ENCODE data around the gene MIR17HG.
"Not testable (repeated sequence)": the region's sequence is repeated elsewhere in the genome, so short reads cannot be mapped to it uniquely, and the experiment has no call there.

The MIR17HG gene

GRCh38 chr13:91319996-91320395 lies 27.5 kb upstream of the MIR17HG start:
- no peak for DNase-seq (ENCODE audit: low read depth)
- no peak overlapping the region for H3K4me3 ChIP-seq (ENCODE audit: low read length)
- TF ChIP-seq CTCF (IDR thresholded peaks at IDR 0.05; ENCODE audit: insufficient read depth, low read depth, low read length, missing control alignments) = no peak

- not testable (repeated sequence) for H3K4me3 ChIP-seq (ENCODE audit: low read length); DNase-seq (ENCODE audit: low read depth)
Observed at GRCh38 chr13:91320990-91321389, 26.5 kb upstream of the MIR17HG start.

- DNase-seq (ENCODE audit: low read depth) = no peak
- TF ChIP-seq CTCF (IDR thresholded peaks at IDR 0.05; ENCODE audit: insufficient read depth, low read depth, low read length, missing control alignments) = no peak
Observed at GRCh38 chr13:91323349-91323748, 24.1 kb upstream of the MIR17HG start.

GRCh38 chr13:91326146-91326545 lies 21.3 kb upstream of the MIR17HG start:
- no peak for DNase-seq (ENCODE audit: low read depth)
- H3K4me3 ChIP-seq (ENCODE audit: low read length) = no peak overlapping the region
- no peak for TF ChIP-seq CTCF (IDR thresholded peaks at IDR 0.05; ENCODE audit: insufficient read depth, low read depth, low read length, missing control alignments)

More at GRCh38 chr13:91323349-91323748, 24.1 kb upstream of the MIR17HG start:
- no peak overlapping the region for H3K4me3 ChIP-seq (ENCODE audit: low read length)

- no peak overlapping the region for H3K4me3 ChIP-seq (ENCODE audit: low read length)
- no peak for DNase-seq (ENCODE audit: low read depth)
Observed at GRCh38 chr13:91328726-91329125, 18.8 kb upstream of the MIR17HG start.

GRCh38 chr13:91329733-91330132 lies 17.8 kb upstream of the MIR17HG start:
- H3K4me3 ChIP-seq (ENCODE audit: low read length) = no peak overlapping the region
- no peak for TF ChIP-seq CTCF (IDR thresholded peaks at IDR 0.05; ENCODE audit: insufficient read depth, low read depth, low read length, missing control alignments)
- DNase-seq (ENCODE audit: low read depth) = no peak

More at GRCh38 chr13:91328726-91329125, 18.8 kb upstream of the MIR17HG start:
- TF ChIP-seq CTCF (IDR thresholded peaks at IDR 0.05; ENCODE audit: insufficient read depth, low read depth, low read length, missing control alignments) = no peak

- no peak overlapping the region for H3K4me3 ChIP-seq (ENCODE audit: low read length)
- DNase-seq (ENCODE audit: low read depth) = no peak
- no peak for TF ChIP-seq CTCF (IDR thresholded peaks at IDR 0.05; ENCODE audit: insufficient read depth, low read depth, low read length, missing control alignments)
Observed at GRCh38 chr13:91331047-91331915, 16.2 kb upstream of the MIR17HG start.

Measured in epithelial cell of esophagus (primary cell).